Lower leg skin (tissue), 4 donors: Measurements from ENCODE around the gene COL18A1. TPM values are rescaled to one million over a fixed set of nuclear protein-coding genes. Genes with fewer than 3 reads are reported as not detected.

Experiments
- DNase-seq, 2 donors: peaks; one replicate each; pipeline ENCODE4 v3.0.0-alpha.2; 2019; ENCODE audit warnings: low spot score in 2 of 2
- H3K4me3 ChIP-seq: fragments of 200-600 bp; sonication (generic); 2 replicates; pipeline ENCODE4 v1.5.1; 2017; ENCODE audit warnings: mild to moderate bottlenecking, low read depth; ENCODE audit not compliant: poor library complexity, severe bottlenecking
- POLR2A ChIP-seq, 2 donors: fragments of 450-650 bp; IDR thresholded peaks; one replicate each; pipeline ENCODE4 v1.6.1; 2016 to 2017; ENCODE audit warnings: antibody characterized with exemption in 2 of 2, mild to moderate bottlenecking in 1 of 2, moderate library complexity in 1 of 2
- WGBS, 2 donors: methylation state at CpG; one replicate each; pipeline ENCODE4 v1.1.5; 2018; 5-methylcytosine and 5-hydroxymethylcytosine counted together
- intact Hi-C: fragments of 100-400 bp; cut with DNase I; formaldehyde crosslinking; loops from one replicate; pipeline ENCODE4 v1.15.0; 2023; ENCODE audit warnings: low total_unique reads
- total RNA-seq, 4 donors: library from RNA; depleted of rRNA; stranded (reverse); fragments of >200 nt; gene quantifications; one replicate each; pipeline ENCODE4 v1.1.0, GENCODE V29; 2016
- TF ChIP-seq, protein P1 (sequence below), 3 donors: fragments of 450-650 bp; IDR thresholded peaks; one replicate each; pipeline ENCODE4 v1.5.1; 2016; ENCODE audit warnings: antibody characterized with exemption in 3 of 3, mild to moderate bottlenecking in 3 of 3, moderate library complexity in 2 of 3

The COL18A1 gene
- total RNA-seq, 4 donors from 2014 or later: 63.3 to 126 (median 85.9) TPM

DNA sequence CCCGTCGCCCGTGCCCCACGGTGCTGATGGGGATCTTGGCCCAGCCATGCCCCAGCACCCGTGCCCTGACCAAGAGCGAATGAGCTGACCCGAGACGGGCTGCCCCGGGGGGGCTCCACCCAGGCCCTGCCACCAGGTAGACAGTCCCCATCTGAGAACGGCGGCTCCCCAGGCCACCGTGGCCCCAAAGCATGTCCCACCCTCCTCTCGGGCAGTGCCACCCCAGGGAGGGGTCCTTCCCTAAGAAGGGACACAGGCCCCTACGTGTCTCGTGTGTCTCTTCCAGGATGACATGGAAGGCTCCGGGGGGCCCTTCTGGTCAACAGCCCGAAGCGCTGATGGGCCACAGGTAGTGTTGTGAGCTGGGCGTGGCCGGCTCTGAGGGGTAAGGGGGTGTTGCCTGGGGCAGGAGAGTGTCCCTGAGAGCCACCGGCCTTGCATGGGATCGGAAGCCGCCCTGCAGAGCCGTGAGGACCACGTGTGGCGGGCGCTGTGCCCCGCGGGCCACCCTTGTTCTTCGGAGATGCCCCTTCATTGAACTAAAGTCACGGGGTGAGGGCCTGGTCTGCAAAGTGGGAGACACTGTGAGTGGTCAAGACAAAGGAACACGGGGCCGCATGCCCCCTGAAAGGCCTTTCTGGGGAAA, 82.3 kb downstream of the COL18A1 start:
- intact Hi-C loops: no loop called here
- TF ChIP-seq, protein P1, sequence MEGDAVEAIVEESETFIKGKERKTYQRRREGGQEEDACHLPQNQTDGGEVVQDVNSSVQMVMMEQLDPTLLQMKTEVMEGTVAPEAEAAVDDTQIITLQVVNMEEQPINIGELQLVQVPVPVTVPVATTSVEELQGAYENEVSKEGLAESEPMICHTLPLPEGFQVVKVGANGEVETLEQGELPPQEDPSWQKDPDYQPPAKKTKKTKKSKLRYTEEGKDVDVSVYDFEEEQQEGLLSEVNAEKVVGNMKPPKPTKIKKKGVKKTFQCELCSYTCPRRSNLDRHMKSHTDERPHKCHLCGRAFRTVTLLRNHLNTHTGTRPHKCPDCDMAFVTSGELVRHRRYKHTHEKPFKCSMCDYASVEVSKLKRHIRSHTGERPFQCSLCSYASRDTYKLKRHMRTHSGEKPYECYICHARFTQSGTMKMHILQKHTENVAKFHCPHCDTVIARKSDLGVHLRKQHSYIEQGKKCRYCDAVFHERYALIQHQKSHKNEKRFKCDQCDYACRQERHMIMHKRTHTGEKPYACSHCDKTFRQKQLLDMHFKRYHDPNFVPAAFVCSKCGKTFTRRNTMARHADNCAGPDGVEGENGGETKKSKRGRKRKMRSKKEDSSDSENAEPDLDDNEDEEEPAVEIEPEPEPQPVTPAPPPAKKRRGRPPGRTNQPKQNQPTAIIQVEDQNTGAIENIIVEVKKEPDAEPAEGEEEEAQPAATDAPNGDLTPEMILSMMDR (IDR thresholded peaks at IDR 0.05): no peak
- TF ChIP-seq POLR2A (IDR thresholded peaks at IDR 0.05): no peak
- H3K4me3 ChIP-seq: no peak overlapping the region
- WGBS, 2 donors: 94 to 95% methylated on average over 20 to 27 of the region's 33 CpGs
- no peak for DNase-seq

DNA sequence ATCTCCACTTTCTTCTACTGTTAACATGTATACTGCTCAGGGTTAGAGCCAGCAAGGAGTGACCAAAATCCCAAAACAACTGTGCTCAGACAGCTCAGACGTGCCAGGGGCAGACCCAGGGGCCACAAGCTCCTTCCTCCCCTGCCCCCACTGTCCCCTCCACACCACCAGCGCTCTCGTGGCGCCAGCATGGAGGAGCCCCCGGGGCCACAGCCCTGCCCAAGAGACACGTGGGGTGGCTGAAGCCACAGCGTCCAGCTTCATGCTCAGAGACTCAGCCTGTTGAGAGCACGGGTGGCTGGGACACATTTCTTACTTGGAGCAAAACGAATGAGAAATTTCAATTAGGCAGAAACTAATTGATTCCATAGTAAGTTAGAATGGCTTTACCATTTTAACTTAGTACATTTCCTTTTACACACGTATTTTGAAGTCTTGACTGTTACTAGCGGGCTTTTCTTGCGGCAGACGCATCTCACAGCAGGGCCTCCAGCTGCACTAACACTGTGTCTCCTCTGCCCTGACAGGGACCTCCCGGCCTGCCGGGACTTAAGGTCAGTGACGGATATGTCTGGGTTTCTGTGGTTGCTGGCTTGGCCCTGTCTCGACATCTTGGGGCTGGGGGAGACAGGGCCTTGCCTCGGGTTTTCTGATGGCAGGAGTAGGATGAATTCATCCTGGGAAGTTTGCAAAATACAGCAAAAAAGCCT, 83.1 kb downstream of the COL18A1 start:
- intact Hi-C loops: no loop called here
- TF ChIP-seq POLR2A (IDR thresholded peaks at IDR 0.05): no peak
- TF ChIP-seq, protein P1 (IDR thresholded peaks at IDR 0.05): no peak
- no peak overlapping the region for H3K4me3 ChIP-seq
- no peak for DNase-seq
- 83 to 86% methylated on average over 18 of the region's 18 CpGs for WGBS, 2 donors

DNA sequence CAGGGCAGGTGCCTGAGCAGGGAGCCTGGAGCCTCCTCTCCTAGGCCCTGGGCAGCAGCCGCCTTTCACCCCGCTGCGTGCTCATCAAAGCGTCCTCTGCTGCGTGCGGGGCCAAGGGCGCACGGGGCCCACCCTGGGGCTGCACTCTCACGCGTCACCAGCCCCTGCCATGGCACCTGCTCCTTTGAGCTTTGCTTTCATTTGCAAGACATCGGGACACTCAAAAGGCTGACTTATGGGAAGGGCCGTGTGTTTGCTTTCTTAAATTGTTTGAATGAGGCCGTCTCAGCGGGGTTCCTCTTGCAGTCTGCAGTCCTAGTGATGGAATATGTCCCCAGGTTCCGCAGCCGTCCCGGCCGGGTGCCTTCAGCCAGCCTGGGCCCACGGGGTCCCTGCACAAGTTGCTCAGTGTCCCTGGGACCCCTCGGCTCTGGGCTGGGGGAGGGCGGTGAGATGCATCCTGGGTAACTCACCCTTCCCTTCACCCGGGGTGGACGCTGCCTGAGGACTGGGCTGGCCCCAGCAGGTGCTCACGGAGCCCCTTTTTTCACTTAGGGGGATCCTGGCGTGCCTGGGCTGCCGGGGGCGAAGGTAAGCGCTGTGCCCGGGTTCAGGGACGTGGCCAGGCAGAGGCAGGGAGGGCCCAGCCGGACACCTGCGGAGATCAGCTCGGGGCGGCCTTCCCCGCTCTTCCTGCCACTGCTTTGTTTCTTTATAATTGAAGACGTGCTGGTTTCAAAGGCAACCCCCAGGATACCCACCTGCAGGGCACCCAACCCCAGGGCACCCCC, 84.2 kb downstream of the COL18A1 start:
- 92 to 94% methylated on average over 25 to 36 of the region's 36 CpGs for WGBS, 2 donors
- intact Hi-C loops: no loop called here
- H3K4me3 ChIP-seq: no peak overlapping the region
- TF ChIP-seq, protein P1 (IDR thresholded peaks at IDR 0.05): no peak
- no peak for TF ChIP-seq POLR2A (IDR thresholded peaks at IDR 0.05)
- no peak for DNase-seq

DNA sequence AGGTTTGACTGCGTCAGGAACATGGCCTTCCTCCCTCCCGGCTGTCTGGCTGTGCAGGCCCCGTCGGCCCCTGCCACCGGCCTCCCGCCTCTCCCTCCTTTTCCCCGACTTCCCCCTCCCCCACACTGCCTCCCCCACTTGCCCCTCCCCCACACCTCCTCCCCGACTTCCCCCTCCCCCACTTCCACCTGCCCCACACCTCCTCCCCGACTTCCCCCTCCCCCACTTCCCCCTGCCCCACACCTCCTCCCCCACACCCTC, 84.7 kb downstream of the COL18A1 start:
- no peak overlapping the region for H3K4me3 ChIP-seq
- 67 to 70% methylated on average over 8 of the region's 9 CpGs for WGBS, 2 donors
- TF ChIP-seq, protein P1 (IDR thresholded peaks at IDR 0.05): no peak
- no peak for TF ChIP-seq POLR2A (IDR thresholded peaks at IDR 0.05)
- no peak for DNase-seq
- intact Hi-C loops: no loop called here

DNA sequence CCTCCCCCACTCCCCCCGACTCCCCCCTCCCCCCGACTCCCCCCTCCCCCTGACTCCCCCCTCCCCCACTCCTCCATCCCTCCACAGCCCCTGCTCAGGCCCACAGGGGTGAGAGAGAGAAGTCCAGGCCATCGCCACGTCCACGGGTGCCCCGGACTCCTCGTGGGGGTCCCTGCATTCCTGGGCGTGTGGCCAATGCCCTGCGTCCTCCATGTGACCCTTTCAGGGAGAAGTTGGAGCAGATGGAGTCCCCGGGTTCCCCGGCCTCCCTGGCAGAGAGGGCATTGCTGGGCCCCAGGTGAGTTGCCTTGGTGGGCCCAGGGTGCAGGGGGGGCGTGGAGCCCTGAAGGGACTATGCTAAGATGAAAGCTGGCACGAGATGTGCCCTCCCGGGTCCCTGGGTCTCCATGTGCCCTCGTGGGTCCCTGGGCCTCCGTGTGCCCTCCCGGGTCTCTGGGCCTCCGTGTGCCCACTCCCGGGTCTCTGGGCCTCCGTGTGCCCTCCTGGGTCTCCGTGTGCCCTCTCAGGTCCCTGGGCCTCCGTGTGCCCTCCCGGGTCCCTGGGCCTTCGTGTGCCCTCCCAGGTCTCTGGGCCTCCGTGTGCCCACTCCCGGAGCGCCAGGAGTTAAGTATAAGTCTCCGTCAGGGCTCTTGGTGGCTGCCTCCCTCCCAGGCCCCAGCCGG, 85.2 kb downstream of the COL18A1 start:
- intact Hi-C loops: no loop called here
- TF ChIP-seq, protein P1 (IDR thresholded peaks at IDR 0.05): no peak
- TF ChIP-seq POLR2A (IDR thresholded peaks at IDR 0.05): no peak
- H3K4me3 ChIP-seq: no peak overlapping the region
- DNase-seq: no peak
- WGBS, 2 donors: 85 to 89% methylated on average over 17 to 26 of the region's 29 CpGs
